HUES6 (cell line): ENCODE measurements around the gene IGF1R.

ENCODE experiments used
- H3K27ac ChIP-seq: 2 replicates; pipeline ENCODE4 v1.7.0; 2013; ENCODE audit warnings: low read depth, mild to moderate bottlenecking, low read length, inconsistent platforms
- H3K27me3 ChIP-seq: 2 replicates; pipeline ENCODE4 v1.6.1; 2013; ENCODE audit warnings: low read length; ENCODE audit not compliant: control insufficient read depth, insufficient read depth
- H3K36me3 ChIP-seq: 2 replicates; pipeline ENCODE4 v1.6.1; 2013; ENCODE audit warnings: low read length; ENCODE audit not compliant: control insufficient read depth, insufficient read depth
- H3K4me1 ChIP-seq: 2 replicates; pipeline ENCODE4 v1.6.1; 2013; ENCODE audit warnings: low read length; ENCODE audit not compliant: control insufficient read depth, insufficient read depth
- H3K4me3 ChIP-seq: 2 replicates; pipeline ENCODE4 v1.5.1; 2013; ENCODE audit warnings: low read depth, low read length
- H3K9ac ChIP-seq: one replicate; pipeline ENCODE4 v1.6.1; 2013; ENCODE audit warnings: mild to moderate bottlenecking, low read length
- H3K9me3 ChIP-seq: 2 replicates; pipeline ENCODE4 v1.6.1; 2013; ENCODE audit warnings: low read depth, low read length; ENCODE audit not compliant: control insufficient read depth, insufficient read depth

The IGF1R gene

GRCh38 chr15:98896802-98897732 is 248.7 kb downstream of the IGF1R start:
- Histone ChIP-seq H3K36me3 (peaks cover 35% of the 10 kb centered on the region), H3K27ac (peak overlapping the region; percentile 54; the same call in 1 of the 2 replicates), H3K4me1 (peaks cover 48% of the 10 kb centered on the region), H3K9ac (no peak overlapping the region), H3K9me3 (no peaks in the 10 kb centered on the region), H3K4me3 (no peak overlapping the region), H3K27me3 (no peaks in the 10 kb centered on the region)

- H3K27ac ChIP-seq, result no peak overlapping the region
- no peaks in the 10 kb centered on the region for H3K9me3 ChIP-seq
- H3K36me3 ChIP-seq, result peaks cover 39% of the 10 kb centered on the region
- H3K4me3 ChIP-seq, result no peak overlapping the region
- H3K27me3 ChIP-seq, result no peaks in the 10 kb centered on the region
- H3K9ac ChIP-seq, result no peak overlapping the region
- peaks cover 48% of the 10 kb centered on the region for H3K4me1 ChIP-seq
These were observed 249.8 kb downstream of the IGF1R start for GRCh38 chr15:98898122-98898521.

- Histone ChIP-seq H3K4me1 (peaks cover 48% of the 10 kb centered on the region), H3K27me3 (no peaks in the 10 kb centered on the region), H3K4me3 (no peak overlapping the region), H3K9ac (no peak overlapping the region), H3K9me3 (no peaks in the 10 kb centered on the region), H3K36me3 (peaks cover 39% of the 10 kb centered on the region), H3K27ac (peak overlapping the region; percentile 39; the same call in 1 of the 2 replicates)
These were observed 251.1 kb downstream of the IGF1R start for GRCh38 chr15:98899272-98900021.

GRCh38 chr15:98900356-98900755 is 252.0 kb downstream of the IGF1R start:
- no peak overlapping the region for H3K4me3 ChIP-seq
- peak overlapping the region; percentile 39; the same call in 1 of the 2 replicates for H3K27ac ChIP-seq
- H3K9me3 ChIP-seq, result no peaks in the 10 kb centered on the region
- no peaks in the 10 kb centered on the region for H3K27me3 ChIP-seq
- H3K9ac ChIP-seq, result no peak overlapping the region
- peaks cover 41% of the 10 kb centered on the region for H3K36me3 ChIP-seq
- H3K4me1 ChIP-seq, result peaks cover 48% of the 10 kb centered on the region

DNA sequence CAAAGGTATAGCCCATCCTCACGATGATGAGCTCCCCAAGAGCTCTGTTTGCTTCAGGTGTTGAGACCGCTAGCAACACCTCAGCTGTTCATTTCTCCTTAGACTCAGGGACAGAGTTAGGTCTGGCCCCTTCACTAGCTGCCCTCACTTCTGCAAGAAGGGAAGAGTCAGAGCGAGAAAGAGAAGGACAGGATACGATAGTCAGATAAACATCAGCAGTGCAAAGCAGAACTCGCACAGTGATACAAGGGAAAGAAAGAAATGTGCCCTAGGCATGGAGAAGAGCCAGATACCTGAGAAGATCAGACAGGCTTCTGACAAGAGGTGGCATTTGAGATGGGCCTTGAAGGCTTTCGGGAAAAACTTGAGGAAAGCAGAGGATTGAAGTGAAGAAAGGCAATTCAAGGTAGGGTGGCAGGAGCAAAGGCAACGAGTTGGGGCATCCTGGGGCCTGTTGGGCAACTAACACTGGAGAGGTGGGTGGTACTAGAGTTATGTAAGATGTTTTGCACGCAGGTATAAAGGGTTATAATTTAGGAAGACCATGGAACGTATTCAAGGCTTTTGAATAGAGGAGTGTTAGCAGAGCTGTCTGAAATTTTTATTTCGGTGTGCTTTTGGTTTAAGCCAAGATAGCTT is 253.2 kb downstream of the IGF1R start:
- Histone ChIP-seq H3K27me3 (no peaks in the 10 kb centered on the region), H3K9me3 (no peaks in the 10 kb centered on the region), H3K4me1 (peaks cover 47% of the 10 kb centered on the region), H3K4me3 (no peak overlapping the region), H3K9ac (no peak overlapping the region), H3K36me3 (peaks cover 35% of the 10 kb centered on the region), H3K27ac (no peak overlapping the region)

- peaks cover 47% of the 10 kb centered on the region for H3K4me1 ChIP-seq
- peaks cover 32% of the 10 kb centered on the region for H3K36me3 ChIP-seq
- no peaks in the 10 kb centered on the region for H3K27me3 ChIP-seq
- H3K4me3 ChIP-seq, result no peak overlapping the region
- H3K9me3 ChIP-seq, result no peaks in the 10 kb centered on the region
- H3K27ac ChIP-seq, result no peak overlapping the region
- H3K9ac ChIP-seq, result no peak overlapping the region
These were observed 254.6 kb downstream of the IGF1R start for GRCh38 chr15:98902931-98903330.

DNA sequence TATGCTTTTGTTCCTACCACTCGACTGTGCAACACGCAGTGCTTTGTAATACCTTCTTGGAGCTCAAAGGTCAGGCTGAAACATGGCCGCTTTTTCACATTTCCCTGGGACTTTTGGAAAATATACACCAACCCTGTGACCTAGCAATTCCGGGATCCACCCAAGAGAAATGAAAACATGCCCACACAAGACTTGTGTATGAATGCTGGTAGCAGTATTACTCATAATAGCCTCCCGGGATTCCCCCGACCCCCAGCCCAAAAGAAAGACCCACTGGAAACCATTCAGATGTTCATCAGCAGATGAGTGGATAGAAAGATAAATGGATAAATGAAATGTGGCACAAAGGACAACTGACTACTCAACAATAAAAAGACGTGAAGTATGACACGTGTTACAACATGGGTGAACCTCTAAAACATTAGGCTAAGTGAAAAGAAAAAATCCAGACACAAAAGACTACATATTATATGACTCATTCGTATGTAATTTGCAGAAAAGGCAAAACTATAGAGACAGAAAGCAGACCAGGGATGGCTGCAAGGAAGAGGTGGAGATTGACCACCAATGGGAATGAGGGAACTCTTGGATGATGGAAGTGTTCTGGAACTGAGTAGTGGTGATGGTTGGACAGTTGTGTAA is 255.2 kb downstream of the IGF1R start:
- Histone ChIP-seq H3K4me3 (no peak overlapping the region), H3K36me3 (peaks cover 34% of the 10 kb centered on the region), H3K9me3 (no peaks in the 10 kb centered on the region), H3K27me3 (no peaks in the 10 kb centered on the region), H3K27ac (no peak overlapping the region), H3K9ac (no peak overlapping the region), H3K4me1 (peaks cover 47% of the 10 kb centered on the region)

DNA sequence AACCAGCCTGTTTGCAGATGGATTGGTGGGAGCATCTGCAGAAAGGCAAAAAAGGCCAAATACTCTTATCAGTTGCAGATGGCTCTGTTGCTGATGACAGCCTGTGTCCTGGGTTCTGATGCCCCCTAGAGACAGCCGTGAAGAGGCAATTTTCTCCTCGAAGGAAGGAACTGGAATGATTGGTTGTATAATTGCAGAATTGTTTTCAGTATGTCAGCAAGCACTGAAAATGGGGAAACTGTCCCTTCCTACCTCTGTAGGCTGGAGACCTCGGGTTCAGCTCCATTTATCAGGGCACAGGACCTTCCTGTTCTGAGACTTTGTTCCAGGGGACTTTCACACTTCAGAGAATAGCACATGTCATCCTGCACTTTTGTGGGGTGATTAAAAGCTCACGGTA is 256.2 kb downstream of the IGF1R start:
- Histone ChIP-seq H3K9me3 (no peaks in the 10 kb centered on the region), H3K9ac (no peak overlapping the region), H3K27me3 (no peaks in the 10 kb centered on the region), H3K27ac (no peak overlapping the region), H3K36me3 (peaks cover 38% of the 10 kb centered on the region), H3K4me1 (peaks cover 40% of the 10 kb centered on the region), H3K4me3 (no peak overlapping the region)

GRCh38 chr15:98905963-98906711 is 257.8 kb downstream of the IGF1R start:
- Histone ChIP-seq H3K27ac (no peak overlapping the region), H3K27me3 (no peaks in the 10 kb centered on the region), H3K36me3 (peaks cover 51% of the 10 kb centered on the region), H3K4me1 (peaks cover 24% of the 10 kb centered on the region), H3K9me3 (no peaks in the 10 kb centered on the region), H3K9ac (no peak overlapping the region), H3K4me3 (no peak overlapping the region)

DNA sequence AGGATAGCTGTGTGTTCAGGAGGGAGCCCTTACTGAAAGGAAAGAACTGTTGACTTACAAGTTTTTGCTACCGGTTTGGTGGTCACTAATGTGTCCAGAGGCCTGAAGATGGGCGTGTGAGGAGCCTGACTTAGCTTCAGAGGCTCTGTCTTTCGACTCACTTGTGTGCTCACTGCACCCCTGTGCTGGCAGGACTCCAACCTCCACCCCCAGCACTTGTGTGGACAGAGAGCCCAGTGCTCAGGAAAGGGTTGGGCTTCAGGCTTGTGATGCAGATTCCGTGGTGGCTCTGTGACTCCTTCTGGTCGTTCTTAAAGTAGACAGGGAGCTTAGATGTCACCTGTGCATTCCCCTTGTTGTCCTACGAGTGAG is 258.4 kb downstream of the IGF1R start:
- no peaks in the 10 kb centered on the region for H3K9me3 ChIP-seq
- no peak overlapping the region for H3K4me3 ChIP-seq
- H3K27ac ChIP-seq, result no peak overlapping the region
- peaks cover 19% of the 10 kb centered on the region; the same call in 1 of the 2 replicates for H3K4me1 ChIP-seq
- no peak overlapping the region for H3K9ac ChIP-seq
- H3K27me3 ChIP-seq, result no peaks in the 10 kb centered on the region
- peaks cover 52% of the 10 kb centered on the region for H3K36me3 ChIP-seq
